HCT116 (cell line): Measurements from ENCODE around the gene SHISAL1. TPM values are rescaled to one million over a fixed set of nuclear protein-coding genes. Genes with fewer than 3 reads are reported as not detected.

Experiments
- ATAC-seq: fragments of 200-7000 bp; cut with Tn5 transposase; 2 replicates; pipeline ENCODE4 v1.9.1; 2020; ENCODE audit warnings: mild to moderate bottlenecking, moderate library complexity
- BruUV-seq: library from RNA; stranded (reverse); fragments of 400-500 nt; replicated peaks from 2 replicates; lab custom pipeline; 2021; lab: Mats Ljungman, UMichigan
- CTCF ChIA-PET: fragments of 300-600 bp; sonication (Branson Sonifier 250); formaldehyde crosslinking; loops from one replicate; lab custom pipeline; 2021; ENCODE audit warnings: antibody characterized with exemption; lab: Charles Lee
- POLR2A ChIA-PET: fragments of 300-600, 350-600 bp; sonication (Branson Sonifier 250); formaldehyde crosslinking; loops from one replicate; lab custom pipeline; 2021; ENCODE audit warnings: antibody characterized with exemption; lab: Charles Lee
- RAD21 ChIA-PET, 2 experiments: fragments of 300-600 bp; sonication (Branson Sonifier 250); formaldehyde crosslinking; loops; one replicate each; lab custom pipeline; 2023; ENCODE audit warnings: low total read pairs in 2 of 2; ENCODE audit not compliant: uncharacterized antibody in 2 of 2, unreplicated experiment in 2 of 2, low non-redundant PET in 1 of 2; lab: Charles Lee
- DNase-seq: peaks from one replicate; pipeline ENCODE4 v3.0.0-alpha.2; 2010; ENCODE audit warnings: low read depth, low spot score
- H2AFZ ChIP-seq: fragments of 200-600 bp; shearing (Covaris generic), sonication (generic); 2 replicates; pipeline ENCODE4 v1.6.1; 2017; ENCODE audit warnings: low read depth, mixed run types, mixed read lengths, antibody characterized with exemption, low read length; ENCODE audit not compliant: poor library complexity, severe bottlenecking
- H3K27ac ChIP-seq: 2 replicates; pipeline ENCODE4 v1.5.1; 2012; ENCODE audit warnings: low read depth, low read length
- H3K27me3 ChIP-seq: fragments of 200-600 bp; sonication (generic); 2 replicates; pipeline ENCODE4 v1.6.1; 2016; ENCODE audit warnings: mixed run types, low read length, mixed read lengths; ENCODE audit not compliant: insufficient read depth
- H3K36me3 ChIP-seq, 2 experiments: fragments of 200-500 bp in 1 of 2; fragments of 200-600 bp in 1 of 2; sonication (Bioruptor generic) in 1 of 2; sonication (generic) in 1 of 2; 2 replicates each; pipeline versions ENCODE4 v1.5.1 to v1.6.1; 2014 to 2016; ENCODE audit warnings: low read length in 2 of 2, inconsistent platforms in 1 of 2, mixed read lengths in 1 of 2, mixed run types in 1 of 2; ENCODE audit not compliant: insufficient read depth in 2 of 2, control insufficient read depth in 1 of 2
- H3K4me1 ChIP-seq, 2 experiments: fragments of 200-600 bp in 1 of 2; sonication (generic) in 1 of 2; 2 replicates each; pipeline versions ENCODE4 v1.5.1 to v1.6.1; 2012 to 2017; ENCODE audit warnings: low read length in 2 of 2, inconsistent platforms in 1 of 2, mild to moderate bottlenecking in 1 of 2, mixed read lengths in 1 of 2, mixed run types in 1 of 2, moderate library complexity in 1 of 2; ENCODE audit not compliant: insufficient read depth in 2 of 2, control insufficient read depth in 1 of 2
- H3K4me2 ChIP-seq: fragments of 200-600 bp; sonication (generic); 2 replicates; pipeline ENCODE4 v1.6.1; 2017; ENCODE audit warnings: mixed run types, low read length, mixed read lengths
- H3K4me3 ChIP-seq, 2 experiments: fragments of 200-600 bp in 1 of 2; sonication (generic) in 1 of 2; replicated peaks in 1 of 2; 2 replicates each; pipeline ENCODE4 v1.5.1; 2011 to 2016; ENCODE audit warnings: low read length in 2 of 2, control low read depth in 1 of 2, low read depth in 1 of 2, mild to moderate bottlenecking in 1 of 2, mixed read lengths in 1 of 2, mixed run types in 1 of 2
- H3K79me2 ChIP-seq: fragments of 200-600 bp; sonication (generic); 2 replicates; pipeline ENCODE4 v1.6.1; 2017; ENCODE audit warnings: mild to moderate bottlenecking, mixed run types, low read length, moderate library complexity, mixed read lengths; ENCODE audit not compliant: insufficient read depth
- H3K9ac ChIP-seq: fragments of 200-600 bp; sonication (generic); 2 replicates; pipeline ENCODE4 v1.6.1; 2016; ENCODE audit warnings: low read length, mixed read lengths
- H3K9me2 ChIP-seq: fragments of 200-600 bp; sonication (generic), shearing (Covaris generic); 2 replicates; pipeline ENCODE4 v1.6.1; 2017; ENCODE audit warnings: mixed run types, mild to moderate bottlenecking, moderate library complexity; ENCODE audit not compliant: insufficient read depth
- H3K9me3 ChIP-seq, 2 experiments: fragments of 200-500 bp in 1 of 2; fragments of 200-600 bp in 1 of 2; sonication (Bioruptor generic) in 1 of 2; sonication (generic) in 1 of 2; 2 replicates each; pipeline ENCODE4 v1.6.1; 2014 to 2017; ENCODE audit warnings: low read length in 2 of 2, mixed read lengths in 2 of 2, inconsistent platforms in 1 of 2, low read depth in 1 of 2, mild to moderate bottlenecking in 1 of 2, mixed run types in 1 of 2, moderate library complexity in 1 of 2; ENCODE audit not compliant: control insufficient read depth in 1 of 2, insufficient read depth in 1 of 2
- H4K20me1 ChIP-seq: fragments of 200-600 bp; sonication (generic), shearing (Covaris generic); 2 replicates; pipeline ENCODE4 v1.6.1; 2017; ENCODE audit warnings: mixed run types, mild to moderate bottlenecking, moderate library complexity; ENCODE audit not compliant: insufficient read depth
- ATF3 ChIP-seq: IDR thresholded peaks from 2 replicates; pipeline ENCODE4 v1.6.1; 2012
- CBX3 ChIP-seq: IDR thresholded peaks from 2 replicates; pipeline ENCODE4 v1.6.1; 2012; ENCODE audit warnings: low read depth
- EZH2phosphoT487 ChIP-seq: fragments of 200-600 bp; IDR thresholded peaks from 2 replicates; pipeline ENCODE4 v1.6.1; 2018; ENCODE audit warnings: antibody characterized with exemption, borderline replicate concordance
- YY1 ChIP-seq: IDR thresholded peaks from 2 replicates; pipeline ENCODE4 v1.6.1; 2011; ENCODE audit warnings: low read length, low read depth, moderate library complexity, mild to moderate bottlenecking; ENCODE audit not compliant: insufficient replicate concordance; ENCODE audit errors: extremely low read depth
- ZBTB33 ChIP-seq: IDR thresholded peaks from 2 replicates; pipeline ENCODE4 v1.6.1; 2011; ENCODE audit warnings: mild to moderate bottlenecking, low read length, moderate library complexity; ENCODE audit not compliant: insufficient replicate concordance; ENCODE audit errors: extremely low read depth
- ZFX ChIP-seq: fragments of 450-650 bp; IDR thresholded peaks from 2 replicates; pipeline ENCODE4 v1.6.1; 2017
- intact Hi-C: fragments of 100-400 bp; cut with micrococcal nuclease; formaldehyde crosslinking; loops from 2 replicates; pipeline ENCODE4 v1.10.0; 2022
- total RNA-seq: library from RNA; stranded (reverse); gene quantifications from one replicate; pipeline ENCODE4 v1.2.1, GENCODE V29; 2021; ENCODE audit not compliant: unreplicated experiment

Gene SHISAL1
- total RNA-seq, 1 experiment from 2014 or later: not detected

GRCh38 chr22:44197271-44197670 is 115.5 kb downstream of the SHISAL1 start (continued):
- TF ChIP-seq YY1 (no peak), CBX3 (no peak), ATF3 (no peak), EZH2phosphoT487 (no peak), ZFX (no peak)

- Histone ChIP-seq H3K27me3 (peaks cover 32% of the 10 kb centered on the region), H3K27ac (no peak overlapping the region), H3K9ac (no peak overlapping the region), H3K4me3 (no peak overlapping the region), H3K4me2 (no peak overlapping the region), H2AFZ (no peak overlapping the region), H3K9me2 (no peaks in the 10 kb centered on the region), H3K79me2 (no peaks in the 10 kb centered on the region), H3K36me3 (no peaks in the 10 kb centered on the region), H4K20me1 (no peaks in the 10 kb centered on the region), H3K9me3 (no peaks in the 10 kb centered on the region), H3K4me1 (peaks cover 4 to 8% of the 10 kb centered on the region in 2 experiments; a peak in 2 of 4 replicates)
- RAD21 ChIA-PET: no interaction called here
- DNase-seq (no peak), ATAC-seq (no peak)
- POLR2A ChIA-PET: no interaction called here
- TF ChIP-seq ZBTB33: no peak
- BruUV-seq: no TSS peak
- intact Hi-C loops: no loop called here
- CTCF ChIA-PET: no interaction called here
Observed at GRCh38 chr22:44196731-44197131, 116.0 kb downstream of the SHISAL1 start.
